ENCODE measurements around the gene ALX3. TPM values are rescaled to one million over a fixed set of nuclear protein-coding genes. Genes with fewer than 3 reads are reported as not detected.

ALX3 gene
- total RNA-seq, 1 donor from 2014 or later: not detected

GRCh38 chr1:110067479-110067892 lies 3.0 kb downstream of the ALX3 start:
- Histone ChIP-seq H3K27ac (no peak overlapping the region), H3K9me3 (no peaks in the 10 kb centered on the region), H3K4me3 (no peak overlapping the region), H3K4me1 (peaks cover 22% of the 10 kb centered on the region), H3K27me3 (peaks cover 56% of the 10 kb centered on the region), H3K36me3 (no peaks in the 10 kb centered on the region)
- ATAC-seq (no peak), DNase-seq (peak; percentile 59)
- intact Hi-C loops (cut with DNase I): no loop called here
- no peak for TF ChIP-seq CTCF (IDR thresholded peaks at IDR 0.05)

GRCh38 chr1:110065841-110066240 lies 4.6 kb downstream of the ALX3 start:
- DNase-seq (no peak), ATAC-seq (no peak)
- peaks cover 40% of the 10 kb centered on the region for H3K27me3 ChIP-seq
- H3K9me3 ChIP-seq: no peaks in the 10 kb centered on the region
- TF ChIP-seq CTCF (IDR thresholded peaks at IDR 0.05): no peak
- H3K4me1 ChIP-seq: peaks cover 22% of the 10 kb centered on the region
- intact Hi-C loops (cut with DNase I): no loop called here
- no peak overlapping the region for H3K27ac ChIP-seq
- H3K36me3 ChIP-seq: no peaks in the 10 kb centered on the region
- H3K4me3 ChIP-seq: no peak overlapping the region

- no peak for ATAC-seq
- H3K4me1 ChIP-seq: peaks cover 15% of the 10 kb centered on the region
- H3K9me3 ChIP-seq: no peaks in the 10 kb centered on the region
- intact Hi-C loops (cut with DNase I): no loop called here
- peaks cover 32% of the 10 kb centered on the region for H3K27me3 ChIP-seq
- H3K4me3 ChIP-seq: no peak overlapping the region
- H3K36me3 ChIP-seq: no peaks in the 10 kb centered on the region
- H3K27ac ChIP-seq: no peak overlapping the region
- no peak for TF ChIP-seq CTCF (IDR thresholded peaks at IDR 0.05)
- no peak for DNase-seq
Observed at GRCh38 chr1:110064576-110065337, 5.7 kb downstream of the ALX3 start.

- peaks cover 10% of the 10 kb centered on the region for H3K4me1 ChIP-seq
- no peaks in the 10 kb centered on the region for H3K36me3 ChIP-seq
- intact Hi-C loops (cut with DNase I): no loop called here
- no peaks in the 10 kb centered on the region for H3K9me3 ChIP-seq
- H3K27ac ChIP-seq: no peak overlapping the region
- no peak for TF ChIP-seq CTCF (IDR thresholded peaks at IDR 0.05)
- no peak overlapping the region for H3K4me3 ChIP-seq
- DNase-seq: no peak
- no peak for ATAC-seq
- H3K27me3 ChIP-seq: peaks cover 22% of the 10 kb centered on the region
Observed at GRCh38 chr1:110063781-110064180, 6.7 kb downstream of the ALX3 start.

GRCh38 chr1:110062612-110063011 lies 7.9 kb downstream of the ALX3 start:
- H3K27ac ChIP-seq: no peak overlapping the region
- no peak for ATAC-seq
- peaks cover 5% of the 10 kb centered on the region for H3K36me3 ChIP-seq
- peak; percentile 7 for DNase-seq
- H3K4me1 ChIP-seq: no peaks in the 10 kb centered on the region
- no peaks in the 10 kb centered on the region for H3K9me3 ChIP-seq
- intact Hi-C loops (cut with DNase I): no loop called here
- no peak for TF ChIP-seq CTCF (IDR thresholded peaks at IDR 0.05)
- peaks cover 10% of the 10 kb centered on the region for H3K27me3 ChIP-seq
- no peak overlapping the region for H3K4me3 ChIP-seq

Data from upper lobe of right lung (tissue), 1 donor.